ENCODE results near the gene ZNF735.
"Not testable (repeated sequence)": the region's sequence is repeated elsewhere in the genome, so short reads cannot be mapped to it uniquely, and the experiment has no call there.

The ZNF735 gene

GRCh38 chr7:64192775-64193174 lies 14.2 kb upstream of the ZNF735 start:
- H3K9me3 ChIP-seq (ENCODE audit: control insufficient read depth, low read length) = no peaks in the 10 kb centered on the region

GRCh38 chr7:64219710-64220298 lies 12.8 kb downstream of the ZNF735 start:
- not testable (repeated sequence) for H3K4me3 ChIP-seq (ENCODE audit: low read length); H3K36me3 ChIP-seq (ENCODE audit: control insufficient read depth, insufficient read depth, low read length); H3K27me3 ChIP-seq (ENCODE audit: control insufficient read depth, insufficient read depth, low read length); H3K9me3 ChIP-seq (ENCODE audit: control insufficient read depth, low read length); H3K9ac ChIP-seq (ENCODE audit: low read length); H3K4me1 ChIP-seq (ENCODE audit: control insufficient read depth, insufficient read depth, low read length)

More at GRCh38 chr7:64192775-64193174, 14.2 kb upstream of the ZNF735 start:
- H3K36me3 ChIP-seq (ENCODE audit: control insufficient read depth, insufficient read depth, low read length) = no peaks in the 10 kb centered on the region
- no peak overlapping the region for H3K9ac ChIP-seq (ENCODE audit: low read length)
- no peaks in the 10 kb centered on the region for H3K4me1 ChIP-seq (ENCODE audit: control insufficient read depth, insufficient read depth, low read length)
- no peak overlapping the region for H3K4me3 ChIP-seq (ENCODE audit: low read length)
- H3K27me3 ChIP-seq (ENCODE audit: control insufficient read depth, insufficient read depth, low read length) = no peaks in the 10 kb centered on the region

GRCh38 chr7:64223366-64223765 lies 16.4 kb downstream of the ZNF735 start:
- no peaks in the 10 kb centered on the region for H3K4me1 ChIP-seq (ENCODE audit: control insufficient read depth, insufficient read depth, low read length)
- no peak overlapping the region for H3K9ac ChIP-seq (ENCODE audit: low read length)
- H3K9me3 ChIP-seq (ENCODE audit: control insufficient read depth, low read length) = no peaks in the 10 kb centered on the region
- no peaks in the 10 kb centered on the region for H3K27me3 ChIP-seq (ENCODE audit: control insufficient read depth, insufficient read depth, low read length)
- no peak overlapping the region for H3K4me3 ChIP-seq (ENCODE audit: low read length)
- H3K36me3 ChIP-seq (ENCODE audit: control insufficient read depth, insufficient read depth, low read length) = no peaks in the 10 kb centered on the region

- H3K9ac ChIP-seq (ENCODE audit: low read length); H3K9me3 ChIP-seq (ENCODE audit: control insufficient read depth, low read length); H3K36me3 ChIP-seq (ENCODE audit: control insufficient read depth, insufficient read depth, low read length); H3K4me1 ChIP-seq (ENCODE audit: control insufficient read depth, insufficient read depth, low read length); H3K4me3 ChIP-seq (ENCODE audit: low read length); H3K27me3 ChIP-seq (ENCODE audit: control insufficient read depth, insufficient read depth, low read length): not testable (repeated sequence)
Observed at GRCh38 chr7:64228174-64228573, 21.2 kb downstream of the ZNF735 start, which contains the start of gene ZNF679. Gene ZNF679 (plus strand): TSS chr7:64228474. CDS start chr7:64249118, 20,644 bp downstream.

GRCh38 chr7:64266341-64266919 lies 59.4 kb downstream of the ZNF735 start:
- Histone ChIP-seq H3K4me1 (ENCODE audit: control insufficient read depth, insufficient read depth, low read length) (no peaks in the 10 kb centered on the region), H3K27me3 (ENCODE audit: control insufficient read depth, insufficient read depth, low read length) (no peaks in the 10 kb centered on the region), H3K9me3 (ENCODE audit: control insufficient read depth, low read length) (no peaks in the 10 kb centered on the region), H3K36me3 (ENCODE audit: control insufficient read depth, insufficient read depth, low read length) (no peaks in the 10 kb centered on the region), H3K4me3 (ENCODE audit: low read length) (no peak overlapping the region), H3K9ac (ENCODE audit: low read length) (no peak overlapping the region)
